IMR-90 (cell line): Measurements from ENCODE around the gene LYRM4. TPM values are rescaled to one million over a fixed set of nuclear protein-coding genes. Genes with fewer than 3 reads are reported as not detected.

Experiments used
- ATAC-seq: fragments of 200-7000 bp; cut with Tn5 transposase; 2 replicates; pipeline ENCODE4 v1.9.1; 2020; ENCODE audit warnings: low read depth, mild to moderate bottlenecking, moderate library complexity
- BruUV-seq: library from RNA; stranded (reverse); fragments of 400-500 nt; replicated peaks from 2 replicates; lab custom pipeline; 2021; lab: Mats Ljungman, UMichigan
- CTCF ChIA-PET: fragments of 300-600 bp; formaldehyde crosslinking; extraction: SDS; loops from one replicate; lab custom pipeline; 2021; ENCODE audit warnings: antibody characterized with exemption; lab: Yijun Ruan, JAX
- POLR2A ChIA-PET: fragments of 300-600 bp; sonication (Branson Sonifier 250); formaldehyde crosslinking; loops from one replicate; lab custom pipeline; 2022; ENCODE audit warnings: antibody characterized with exemption; ENCODE audit not compliant: unreplicated experiment; lab: Charles Lee
- DNase-seq: peaks from one replicate; pipeline ENCODE4 v3.0.0; 2013
- H2AFZ ChIP-seq: replicated peaks from 2 replicates; pipeline ENCODE3; 2013; ENCODE audit warnings: low read length, mild to moderate bottlenecking; ENCODE audit not compliant: poor library complexity
- H2AK5ac ChIP-seq: 2 replicates; pipeline ENCODE4 v1.6.1; 2013; ENCODE audit warnings: low read depth, low read length, inconsistent platforms
- H2AK9ac ChIP-seq: replicated peaks from 2 replicates; pipeline ENCODE3; 2013; ENCODE audit warnings: mild to moderate bottlenecking, low read depth, low read length, moderate library complexity; ENCODE audit not compliant: poor library complexity
- H2BK120ac ChIP-seq: 2 replicates; pipeline ENCODE4 v1.6.1; 2013; ENCODE audit warnings: low read depth, low read length, inconsistent platforms
- H2BK15ac ChIP-seq: 3 replicates; pipeline ENCODE4 v1.6.1; 2013; ENCODE audit warnings: low read depth, low read length, inconsistent platforms
- H2BK20ac ChIP-seq: 2 replicates; pipeline ENCODE4 v1.6.1; 2013; ENCODE audit warnings: low read depth, mild to moderate bottlenecking, inconsistent platforms, low read length, moderate library complexity
- H2BK5ac ChIP-seq: 2 replicates; pipeline ENCODE4 v1.6.1; 2013; ENCODE audit warnings: mild to moderate bottlenecking, low read depth, low read length, inconsistent platforms; ENCODE audit not compliant: poor library complexity, severe bottlenecking
- H3K14ac ChIP-seq: replicated peaks from 2 replicates; pipeline ENCODE4 v1.6.1; 2013; ENCODE audit warnings: low read depth, low read length, inconsistent platforms
- H3K18ac ChIP-seq: 2 replicates; pipeline ENCODE4 v1.6.1; 2013; ENCODE audit warnings: low read depth, low read length, control low read depth
- H3K23ac ChIP-seq: 2 replicates; pipeline ENCODE4 v1.6.1; 2013; ENCODE audit warnings: low read depth, low read length, inconsistent platforms
- H3K27ac ChIP-seq: 2 replicates; pipeline ENCODE4 v1.5.1; 2013; ENCODE audit warnings: mild to moderate bottlenecking, control low read depth, low read length; ENCODE audit not compliant: insufficient read depth
- H3K27me3 ChIP-seq: 2 replicates; pipeline ENCODE4 v1.6.1; 2013; ENCODE audit warnings: low read length; ENCODE audit not compliant: control insufficient read depth, insufficient read depth
- H3K36me3 ChIP-seq: 2 replicates; pipeline ENCODE4 v1.6.1; 2013; ENCODE audit warnings: low read length, mixed read lengths; ENCODE audit not compliant: control insufficient read depth, insufficient read depth
- H3K4ac ChIP-seq: 2 replicates; pipeline ENCODE4 v1.6.1; 2013; ENCODE audit warnings: low read depth, low read length, inconsistent platforms
- H3K4me1 ChIP-seq: 2 replicates; pipeline ENCODE4 v1.6.1; 2013; ENCODE audit warnings: low read length, mixed read lengths; ENCODE audit not compliant: control insufficient read depth, insufficient read depth
- H3K4me2 ChIP-seq: 2 replicates; pipeline ENCODE4 v1.6.1; 2013; ENCODE audit warnings: low read depth, mild to moderate bottlenecking, control low read depth, low read length, moderate library complexity
- H3K4me3 ChIP-seq: 2 replicates; pipeline ENCODE4 v1.5.1; 2013; ENCODE audit warnings: low read depth, mild to moderate bottlenecking, control low read depth, low read length, moderate library complexity; ENCODE audit not compliant: insufficient read depth
- H3K56ac ChIP-seq: 2 replicates; pipeline ENCODE4 v1.6.1; 2013; ENCODE audit warnings: low read length, inconsistent platforms; ENCODE audit not compliant: insufficient read depth; ENCODE audit errors: extremely low read depth
- H3K79me1 ChIP-seq, 2 experiments: 2 replicates each; pipeline ENCODE4 v1.6.1; 2013; ENCODE audit warnings: low read length in 2 of 2, inconsistent platforms in 1 of 2, low read depth in 1 of 2
- H3K9ac ChIP-seq: 2 replicates; pipeline ENCODE4 v1.6.1; 2013; ENCODE audit warnings: low read depth, low read length, control low read depth
- H3K9me1 ChIP-seq: 2 replicates; pipeline ENCODE4 v1.6.1; 2013; ENCODE audit warnings: low read length, inconsistent platforms; ENCODE audit not compliant: insufficient read depth
- H3K9me3 ChIP-seq: 2 replicates; pipeline ENCODE4 v1.6.1; 2013; ENCODE audit warnings: low read length; ENCODE audit not compliant: control insufficient read depth, insufficient read depth
- H4K20me1 ChIP-seq: 2 replicates; pipeline ENCODE4 v1.6.1; 2013; ENCODE audit warnings: low read length, inconsistent platforms; ENCODE audit not compliant: insufficient read depth
- H4K5ac ChIP-seq: 2 replicates; pipeline ENCODE4 v1.6.1; 2013; ENCODE audit warnings: mild to moderate bottlenecking, low read depth, low read length, control low read depth
- H4K8ac ChIP-seq, 2 experiments: 2 replicates each; pipeline ENCODE4 v1.6.1; 2013; ENCODE audit warnings: low read depth in 2 of 2, low read length in 2 of 2, control low read depth in 1 of 2, inconsistent platforms in 1 of 2
- H4K91ac ChIP-seq: 2 replicates; pipeline ENCODE4 v1.6.1; 2013; ENCODE audit warnings: low read depth, low read length, inconsistent platforms; ENCODE audit not compliant: insufficient read depth
- CEBPB ChIP-seq: IDR thresholded peaks from 2 replicates; pipeline ENCODE4 v1.6.1; 2012; ENCODE audit warnings: low read depth, low read length, improper control_type of control experiment
- CHD1 ChIP-seq: IDR thresholded peaks from 2 replicates; pipeline ENCODE4 v1.6.1; 2012; ENCODE audit warnings: low read depth, low read length, improper control_type of control experiment
- CTCF ChIP-seq: conservative IDR thresholded peaks from 2 replicates; pipeline ENCODE4 v1.5.1; 2012; ENCODE audit warnings: mild to moderate bottlenecking, low read depth, low read length, improper control_type of control experiment
- ELK1 ChIP-seq: fragments of 150-350 bp; IDR thresholded peaks from 2 replicates; pipeline ENCODE4 v1.6.1; 2016; ENCODE audit warnings: low read depth, mild to moderate bottlenecking, low read length, moderate library complexity, borderline replicate concordance
- FOS ChIP-seq: fragments of 150-350 bp; IDR thresholded peaks from 2 replicates; pipeline ENCODE4 v1.6.1; 2016; ENCODE audit warnings: low read depth, low read length
- MAFK ChIP-seq: IDR thresholded peaks from 2 replicates; pipeline ENCODE4 v1.6.1; 2012; ENCODE audit warnings: low read depth, low read length, improper control_type of control experiment
- MAZ ChIP-seq: IDR thresholded peaks from 2 replicates; pipeline ENCODE4 v1.6.1; 2012; ENCODE audit warnings: low read depth, mild to moderate bottlenecking, low read length, improper control_type of control experiment, moderate library complexity, borderline replicate concordance
- MXI1 ChIP-seq: IDR thresholded peaks from 2 replicates; pipeline ENCODE4 v1.6.1; 2012; ENCODE audit warnings: low read depth, mild to moderate bottlenecking, low read length, moderate library complexity, borderline replicate concordance
- NFE2L2 ChIP-seq: fragments of 150-350 bp; IDR thresholded peaks from 2 replicates; pipeline ENCODE4 v1.6.1; 2016; ENCODE audit warnings: low read depth, mild to moderate bottlenecking, low read length
- POLR2A ChIP-seq: IDR thresholded peaks from 2 replicates; pipeline ENCODE4 v1.6.1; 2012; ENCODE audit warnings: mild to moderate bottlenecking, low read depth, low read length
- RAD21 ChIP-seq: IDR thresholded peaks from 2 replicates; pipeline ENCODE4 v1.6.1; 2012; ENCODE audit warnings: low read length, improper control_type of control experiment
- RCOR1 ChIP-seq: IDR thresholded peaks from 2 replicates; pipeline ENCODE4 v1.6.1; 2012; ENCODE audit warnings: mild to moderate bottlenecking, low read length, improper control_type of control experiment; ENCODE audit not compliant: insufficient replicate concordance
- RFX5 ChIP-seq: IDR thresholded peaks from 2 replicates; pipeline ENCODE4 v1.8.0; 2012; ENCODE audit warnings: low read depth, mild to moderate bottlenecking, low read length, moderate library complexity
- SMC3 ChIP-seq: fragments of 150-350 bp; IDR thresholded peaks from 2 replicates; pipeline ENCODE4 v1.6.1; 2016; ENCODE audit warnings: low read depth, mild to moderate bottlenecking, antibody characterized with exemption, low read length, moderate library complexity
- WGBS, 2 experiments: methylation state at CpG; one replicate each; pipeline versions ENCODE4 v1.1.5 to v1.1.7; 2013; ENCODE audit warnings: missing lambda C conversion rate in 2 of 2; ENCODE audit not compliant: insufficient read length in 1 of 2; ENCODE audit errors: extremely low coverage in 2 of 2; 5-methylcytosine and 5-hydroxymethylcytosine counted together
- dilution Hi-C: fragments of 300-500 bp; cut with HindIII; formaldehyde crosslinking; loops from one replicate; pipeline ENCODE4 v1.14.3; 2018; ENCODE audit warnings: low sequenced_read_pairs; ENCODE audit not compliant: unreplicated experiment
- in situ Hi-C: fragments of 300-500 bp; cut with MboI; formaldehyde crosslinking; loops from 3 replicates; pipeline ENCODE4 v1.14.3; 2019; ENCODE audit warnings: low sequenced_read_pairs, inconsistent platforms, mixed read lengths
- intact Hi-C: fragments of 100-400 bp; cut with micrococcal nuclease; formaldehyde crosslinking; loops from 2 replicates; pipeline ENCODE4 v1.10.0; 2022
- polyA plus RNA-seq, 3 experiments: library from polyadenylated mRNA; depleted of rRNA; stranded (reverse); fragments of >200 nt; gene quantifications; 2 replicates each; pipeline ENCODE4 v1.2.3, GENCODE V29; 2012; ENCODE audit warnings: low replicate concordance in 1 of 3
- total RNA-seq: library from RNA; depleted of rRNA; stranded (reverse); fragments of >200 nt; gene quantifications from 2 replicates; pipeline ENCODE4 v1.2.3, GENCODE V29; 2012
- TF ChIP-seq, protein P1 (sequence below): fragments of 150-350 bp; IDR thresholded peaks from 2 replicates; pipeline ENCODE4 v1.6.1; 2017; ENCODE audit warnings: mild to moderate bottlenecking, antibody characterized with exemption, low read length, low read depth

The LYRM4 gene
- total and polyA plus RNA-seq, 2 of the 4 experiments (the other 2 are of a cell fraction), result 11.5 to 26.6 TPM

GRCh38 chr6:5152460-5152859, 108.3 kb downstream of the LYRM4 start:
- H2AFZ ChIP-seq, result no peak overlapping the region
- peak; percentile 42 for ATAC-seq

More at GRCh38 chr6:5152460-5152859, 108.3 kb downstream of the LYRM4 start:
- H3K4me1 ChIP-seq, result peaks cover 4% of the 10 kb centered on the region; the same call in 1 of the 2 replicates
- intact Hi-C loops, result no loop called here
- no peaks in the 10 kb centered on the region for H3K36me3 ChIP-seq
- no peak overlapping the region for H3K4me2 ChIP-seq
- H2BK20ac ChIP-seq, result no peak overlapping the region
- DNase-seq, result no peak
- no peak overlapping the region for H3K4ac ChIP-seq
- WGBS, 2 experiments, result 40% methylated on average over 1 of the region's 9 CpGs; no CpG with 5 or more reads in 1 of the 2 experiments
- peak overlapping the region; percentile 3; the same call in 1 of the 2 replicates for H3K14ac ChIP-seq
- H3K4me3 ChIP-seq, result no peak overlapping the region
- no peak overlapping the region for H3K18ac ChIP-seq
- H2BK120ac ChIP-seq, result 0 out of 2 replicates have a peak overlapping the region, but pooled peaks have one; percentile 7
- ChIA-PET CTCF (interaction anchor here (0.7 to 1.2 kb wide), 2 partner anchors 9 to 666 kb away, joined by 3 to 7 read pairs; no protein-coding TSS in a partner anchor), POLR2A (interaction anchor here (0.5 kb wide), 1 partner anchor 805 kb away, joined by 3 read pairs; no protein-coding TSS in a partner anchor)
- in situ Hi-C loops, result no loop called here
- H4K91ac ChIP-seq, result no peak overlapping the region
- H3K9ac ChIP-seq, result no peak overlapping the region
- H3K9me3 ChIP-seq, result no peaks in the 10 kb centered on the region
- TF ChIP-seq SMC3, result no peak
- TF ChIP-seq RAD21, result no peak
- TF ChIP-seq, protein P1, sequence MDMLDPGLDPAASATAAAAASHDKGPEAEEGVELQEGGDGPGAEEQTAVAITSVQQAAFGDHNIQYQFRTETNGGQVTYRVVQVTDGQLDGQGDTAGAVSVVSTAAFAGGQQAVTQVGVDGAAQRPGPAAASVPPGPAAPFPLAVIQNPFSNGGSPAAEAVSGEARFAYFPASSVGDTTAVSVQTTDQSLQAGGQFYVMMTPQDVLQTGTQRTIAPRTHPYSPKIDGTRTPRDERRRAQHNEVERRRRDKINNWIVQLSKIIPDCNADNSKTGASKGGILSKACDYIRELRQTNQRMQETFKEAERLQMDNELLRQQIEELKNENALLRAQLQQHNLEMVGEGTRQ, result no peak
- no peak for TF ChIP-seq NFE2L2
- no peak for TF ChIP-seq RFX5
- no peak for TF ChIP-seq POLR2A
- no peak for TF ChIP-seq CEBPB
- no peak for TF ChIP-seq CHD1
- TF ChIP-seq CTCF, result no peak
- no peak for TF ChIP-seq MAZ
- no peak for TF ChIP-seq MAFK
- TF ChIP-seq MXI1, result no peak
- TF ChIP-seq FOS, result no peak
- TF ChIP-seq ELK1, result no peak
- no peak for TF ChIP-seq RCOR1
- no peak overlapping the region for H2AK5ac ChIP-seq
- H4K5ac ChIP-seq, result no peak overlapping the region
- no peak overlapping the region; a peak in 1 of 4 replicates for H4K8ac ChIP-seq
- H3K56ac ChIP-seq, result no peak overlapping the region
- H2BK5ac ChIP-seq, result no peak overlapping the region
- H3K79me1 ChIP-seq, result peaks cover 0 to 3% of the 10 kb centered on the region in 2 experiments; a peak in 2 of 4 replicates
- no peak overlapping the region for H3K27ac ChIP-seq
- H4K20me1 ChIP-seq, result no peaks in the 10 kb centered on the region
- dilution Hi-C loops, result no loop called here
- 0 out of 3 replicates have a peak overlapping the region, but pooled peaks have one; percentile 74 for H2BK15ac ChIP-seq
- BruUV-seq, result no TSS peak
- no peak overlapping the region for H2AK9ac ChIP-seq
- H3K23ac ChIP-seq, result no peak overlapping the region
- H3K9me1 ChIP-seq, result no peaks in the 10 kb centered on the region; the same call in 1 of the 2 replicates
- H3K27me3 ChIP-seq, result no peaks in the 10 kb centered on the region
